K562 treated with DMSO at 1 percent for 48 hours (cell line): ENCODE data around the gene ISOC2. TPM values are rescaled to one million over a fixed set of nuclear protein-coding genes. Genes with fewer than 3 reads are reported as not detected.

ENCODE experiments used
- total RNA-seq: library from RNA; unstranded; fragments of 300-600 nt; gene quantifications from 2 replicates; pipeline ENCODE4 v1.2.3, GENCODE V29; 2022; ENCODE audit warnings: low replicate concordance; ENCODE audit errors: extremely low read depth

The ISOC2 gene
- total RNA-seq = not detected in 2 replicates

GRCh38 chr19:55461259-55461973 is at the start of gene ISOC2:
Gene ISOC2, minus strand, starts transcription at chr19:55461642. Its CDS starts 5,156 bp downstream, at chr19:55456486.

GRCh38 chr19:55487924-55488687 is 26.7 kb upstream of the ISOC2 start, which contains the start of gene SSC5D:
Gene SSC5D, plus strand, starts transcription at chr19:55488436. Its CDS starts 154 bp downstream, at chr19:55488590.

GRCh38 chr19:55484593-55485438 is 23.4 kb upstream of the ISOC2 start, which contains the start of gene NAT14:
Gene NAT14, plus strand, starts transcription at chr19:55485188. Its CDS starts 521 bp downstream, at chr19:55485709.

GRCh38 chr19:55476100-55476775 is 14.8 kb upstream of the ISOC2 start, which contains the start of gene ZNF628:
Gene ZNF628, plus strand, starts transcription at chr19:55476617. Its CDS starts 3,294 bp downstream, at chr19:55479911.

GRCh38 chr19:55464662-55465054 is 3.2 kb upstream of the ISOC2 start, which contains the start of gene C19orf85:
Gene C19orf85, minus strand, starts transcription at chr19:55464751. Its CDS starts 197 bp downstream, at chr19:55464554.

GRCh38 chr19:55443045-55443823 is 18.2 kb downstream of the ISOC2 start, which contains the start of gene SHISA7:
Gene SHISA7, minus strand, starts transcription at chr19:55443300. Its CDS starts 437 bp downstream, at chr19:55442863.

GRCh38 chr19:55407550-55407799 is 54.0 kb downstream of the ISOC2 start, which contains the start of gene UBE2S:
Gene UBE2S, minus strand, starts transcription at chr19:55407788. Its CDS starts 199 bp downstream, at chr19:55407589.

Other genes with a start within 250 kb of the ISOC2 start
- not detected in 2 replicates for gene TMEM86B, start 232.9 kb downstream of the ISOC2 start, total RNA-seq
- 133 TPM in 1 of 2 replicates, not detected in the other for gene PPP6R1, start 202.6 kb downstream of the ISOC2 start, total RNA-seq
- not detected in 2 replicates for gene HSPBP1, start 181.5 kb downstream of the ISOC2 start, total RNA-seq
- gene BRSK1, start 177.6 kb downstream of the ISOC2 start, total RNA-seq = not detected in 2 replicates
- not detected in 2 replicates for gene TMEM150B, start 136.3 kb downstream of the ISOC2 start, total RNA-seq
- gene KMT5C, start 121.8 kb downstream of the ISOC2 start, total RNA-seq = not detected in 2 replicates
- not detected in 2 replicates for gene COX6B2, start 106.9 kb downstream of the ISOC2 start, total RNA-seq
- gene GARIN5B, start 98.4 kb downstream of the ISOC2 start, total RNA-seq = not detected in 2 replicates
- not detected in 2 replicates for gene IL11, start 91.2 kb downstream of the ISOC2 start, total RNA-seq
- gene TMEM190, start 84.8 kb downstream of the ISOC2 start, total RNA-seq = not detected in 2 replicates
- not detected in 2 replicates for gene TMEM238, start 77.3 kb downstream of the ISOC2 start, total RNA-seq
- 4,209 and 5,908 TPM in 2 replicates for gene RPL28, start 75.7 kb downstream of the ISOC2 start, total RNA-seq
- gene UBE2S, start 53.9 kb downstream of the ISOC2 start, total RNA-seq = 2,967 TPM in 1 of 2 replicates, not detected in the other
- not detected in 2 replicates for gene SHISA7, start 18.3 kb downstream of the ISOC2 start, total RNA-seq
- gene C19orf85, start 3.1 kb upstream of the ISOC2 start, total RNA-seq = not detected in 2 replicates
- not detected in 2 replicates for gene ZNF628, start 15.0 kb upstream of the ISOC2 start, total RNA-seq
- not detected in 2 replicates for gene NAT14, start 23.5 kb upstream of the ISOC2 start, total RNA-seq
- not detected in 2 replicates for gene SSC5D, start 26.8 kb upstream of the ISOC2 start, total RNA-seq
- gene SBK2, start 75.5 kb upstream of the ISOC2 start, total RNA-seq = not detected in 2 replicates
- gene SBK3, start 83.9 kb upstream of the ISOC2 start, total RNA-seq = not detected in 2 replicates
- not detected in 2 replicates for gene ZNF579, start 119.2 kb upstream of the ISOC2 start, total RNA-seq
- gene FIZ1, start 137.9 kb upstream of the ISOC2 start, total RNA-seq = not detected in 2 replicates
- not detected in 2 replicates for gene ZNF524, start 138.6 kb upstream of the ISOC2 start, total RNA-seq
- gene ZNF865, start 144.0 kb upstream of the ISOC2 start, total RNA-seq = not detected in 2 replicates
- gene ZNF784, start 162.9 kb upstream of the ISOC2 start, total RNA-seq = not detected in 2 replicates
- gene ZNF580, start 179.4 kb upstream of the ISOC2 start, total RNA-seq = not detected in 2 replicates
- gene ZNF581, start 182.0 kb upstream of the ISOC2 start, total RNA-seq = not detected in 2 replicates
- not detected in 2 replicates for gene CCDC106, start 186.6 kb upstream of the ISOC2 start, total RNA-seq
- not detected in 2 replicates for gene U2AF2, start 193.4 kb upstream of the ISOC2 start, total RNA-seq
- gene EPN1, start 213.6 kb upstream of the ISOC2 start, total RNA-seq = not detected in 2 replicates